HUES6 (cell line): ENCODE measurements around the gene DLGAP1.

Source experiments
- H3K27ac ChIP-seq: 2 replicates; pipeline ENCODE4 v1.7.0; 2013; ENCODE audit warnings: low read depth, mild to moderate bottlenecking, low read length, inconsistent platforms
- H3K27me3 ChIP-seq: 2 replicates; pipeline ENCODE4 v1.6.1; 2013; ENCODE audit warnings: low read length; ENCODE audit not compliant: control insufficient read depth, insufficient read depth
- H3K36me3 ChIP-seq: 2 replicates; pipeline ENCODE4 v1.6.1; 2013; ENCODE audit warnings: low read length; ENCODE audit not compliant: control insufficient read depth, insufficient read depth
- H3K4me1 ChIP-seq: 2 replicates; pipeline ENCODE4 v1.6.1; 2013; ENCODE audit warnings: low read length; ENCODE audit not compliant: control insufficient read depth, insufficient read depth
- H3K4me3 ChIP-seq: 2 replicates; pipeline ENCODE4 v1.5.1; 2013; ENCODE audit warnings: low read depth, low read length
- H3K9ac ChIP-seq: one replicate; pipeline ENCODE4 v1.6.1; 2013; ENCODE audit warnings: mild to moderate bottlenecking, low read length
- H3K9me3 ChIP-seq: 2 replicates; pipeline ENCODE4 v1.6.1; 2013; ENCODE audit warnings: low read depth, low read length; ENCODE audit not compliant: control insufficient read depth, insufficient read depth

The DLGAP1 gene

GRCh38 chr18:3947383-3947782 lies 507.7 kb downstream of the DLGAP1 start:
- Histone ChIP-seq H3K4me1 (no peaks in the 10 kb centered on the region), H3K27ac (no peak overlapping the region), H3K9ac (no peak overlapping the region), H3K27me3 (no peaks in the 10 kb centered on the region), H3K4me3 (no peak overlapping the region), H3K36me3 (no peaks in the 10 kb centered on the region), H3K9me3 (no peaks in the 10 kb centered on the region)

GRCh38 chr18:3935305-3935704 lies 519.8 kb downstream of the DLGAP1 start:
- Histone ChIP-seq H3K27me3 (no peaks in the 10 kb centered on the region), H3K27ac (no peak overlapping the region), H3K4me1 (no peaks in the 10 kb centered on the region), H3K36me3 (no peaks in the 10 kb centered on the region), H3K4me3 (no peak overlapping the region), H3K9ac (no peak overlapping the region), H3K9me3 (peaks cover 4% of the 10 kb centered on the region; the same call in 1 of the 2 replicates)

GRCh38 chr18:3932276-3932675 lies 522.8 kb downstream of the DLGAP1 start:
- no peaks in the 10 kb centered on the region for H3K4me1 ChIP-seq
- no peaks in the 10 kb centered on the region for H3K36me3 ChIP-seq
- H3K27me3 ChIP-seq = no peaks in the 10 kb centered on the region
- no peak overlapping the region for H3K4me3 ChIP-seq
- H3K9ac ChIP-seq = no peak overlapping the region
- no peaks in the 10 kb centered on the region for H3K9me3 ChIP-seq
- no peak overlapping the region for H3K27ac ChIP-seq

GRCh38 chr18:3931542-3932112 lies 523.5 kb downstream of the DLGAP1 start:
- Histone ChIP-seq H3K27me3 (no peaks in the 10 kb centered on the region), H3K9me3 (no peaks in the 10 kb centered on the region), H3K4me1 (no peaks in the 10 kb centered on the region), H3K27ac (no peak overlapping the region), H3K9ac (no peak overlapping the region), H3K36me3 (no peaks in the 10 kb centered on the region), H3K4me3 (no peak overlapping the region)

GRCh38 chr18:3931013-3931315 lies 524.1 kb downstream of the DLGAP1 start:
- Histone ChIP-seq H3K27me3 (no peaks in the 10 kb centered on the region), H3K9ac (no peak overlapping the region), H3K4me3 (no peak overlapping the region), H3K27ac (no peak overlapping the region), H3K36me3 (no peaks in the 10 kb centered on the region), H3K4me1 (no peaks in the 10 kb centered on the region), H3K9me3 (no peaks in the 10 kb centered on the region)

GRCh38 chr18:3930126-3931012 lies 524.7 kb downstream of the DLGAP1 start:
- Histone ChIP-seq H3K4me1 (no peaks in the 10 kb centered on the region), H3K27me3 (no peaks in the 10 kb centered on the region), H3K36me3 (no peaks in the 10 kb centered on the region)

GRCh38 chr18:3924455-3924854 lies 530.7 kb downstream of the DLGAP1 start:
- Histone ChIP-seq H3K4me1 (no peaks in the 10 kb centered on the region), H3K27ac (no peak overlapping the region), H3K36me3 (no peaks in the 10 kb centered on the region), H3K27me3 (no peaks in the 10 kb centered on the region), H3K9ac (no peak overlapping the region), H3K9me3 (no peaks in the 10 kb centered on the region), H3K4me3 (no peak overlapping the region)

More at GRCh38 chr18:3930126-3931012, 524.7 kb downstream of the DLGAP1 start:
- Histone ChIP-seq H3K9me3 (no peaks in the 10 kb centered on the region), H3K9ac (no peak overlapping the region), H3K27ac (no peak overlapping the region), H3K4me3 (no peak overlapping the region)

GRCh38 chr18:3923750-3924149 lies 531.4 kb downstream of the DLGAP1 start:
- H3K27me3 ChIP-seq = no peaks in the 10 kb centered on the region
- no peak overlapping the region for H3K9ac ChIP-seq

GRCh38 chr18:3921826-3922225 lies 533.3 kb downstream of the DLGAP1 start:
- Histone ChIP-seq H3K36me3 (no peaks in the 10 kb centered on the region), H3K9ac (no peak overlapping the region), H3K4me1 (no peaks in the 10 kb centered on the region), H3K27me3 (no peaks in the 10 kb centered on the region), H3K4me3 (no peak overlapping the region), H3K27ac (no peak overlapping the region), H3K9me3 (no peaks in the 10 kb centered on the region)

More at GRCh38 chr18:3923750-3924149, 531.4 kb downstream of the DLGAP1 start:
- Histone ChIP-seq H3K4me1 (no peaks in the 10 kb centered on the region), H3K27ac (no peak overlapping the region), H3K36me3 (no peaks in the 10 kb centered on the region), H3K4me3 (no peak overlapping the region), H3K9me3 (no peaks in the 10 kb centered on the region)

GRCh38 chr18:3920832-3921231 lies 534.3 kb downstream of the DLGAP1 start:
- no peak overlapping the region for H3K4me3 ChIP-seq
- H3K9me3 ChIP-seq = no peaks in the 10 kb centered on the region
- H3K27ac ChIP-seq = no peak overlapping the region
- H3K9ac ChIP-seq = no peak overlapping the region
- H3K27me3 ChIP-seq = no peaks in the 10 kb centered on the region
- H3K36me3 ChIP-seq = no peaks in the 10 kb centered on the region
- no peaks in the 10 kb centered on the region for H3K4me1 ChIP-seq

GRCh38 chr18:3919396-3920061 lies 535.6 kb downstream of the DLGAP1 start:
- no peaks in the 10 kb centered on the region for H3K9me3 ChIP-seq
- no peaks in the 10 kb centered on the region for H3K36me3 ChIP-seq
- no peaks in the 10 kb centered on the region for H3K27me3 ChIP-seq
- H3K4me1 ChIP-seq = no peaks in the 10 kb centered on the region
- H3K27ac ChIP-seq = no peak overlapping the region
- no peak overlapping the region for H3K9ac ChIP-seq
- H3K4me3 ChIP-seq = no peak overlapping the region
